SK-N-SH treated with all-trans-retinoic acid at 6 μM for 48 hours (cell line): ENCODE data around the gene LMAN2.

Experiments
- ATAC-seq: fragments of 200-7000 bp; cut with Tn5 transposase; 3 replicates; pipeline ENCODE4 v1.9.1; 2020; ENCODE audit warnings: mild to moderate bottlenecking, moderate library complexity
- ARNTL ChIP-seq: fragments of 450-650 bp; formaldehyde crosslinking; IDR thresholded peaks from 2 replicates; pipeline ENCODE4 v1.5.0; 2020; ENCODE audit warnings: low read depth, mild to moderate bottlenecking, moderate library complexity, borderline replicate concordance
- BACH2 ChIP-seq: fragments of 250-450 bp; sonication (Bioruptor Pico); IDR thresholded peaks from 2 replicates; pipeline ENCODE4 v1.9.0; 2021; ENCODE audit warnings: mild to moderate bottlenecking, borderline replicate concordance
- CSDC2 ChIP-seq: fragments of 250-450 bp; sonication (Bioruptor Pico); IDR thresholded peaks from 2 replicates; pipeline ENCODE4 v1.5.0; 2020; ENCODE audit warnings: mild to moderate bottlenecking, moderate library complexity
- CSRNP3 ChIP-seq: fragments of 250-450 bp; sonication (Bioruptor Pico); IDR thresholded peaks from 2 replicates; pipeline ENCODE4 v1.5.1; 2021; ENCODE audit warnings: mild to moderate bottlenecking, moderate library complexity
- ESRRG ChIP-seq: fragments of 250-450 bp; sonication (Bioruptor Pico); IDR thresholded peaks from 2 replicates; pipeline ENCODE4 v1.6.1; 2021; ENCODE audit warnings: mild to moderate bottlenecking
- GLIS3 ChIP-seq: fragments of 250-450 bp; sonication (Bioruptor Pico); IDR thresholded peaks from 2 replicates; pipeline ENCODE4 v1.5.0; 2020; ENCODE audit warnings: mild to moderate bottlenecking, moderate library complexity
- ISL1 ChIP-seq: fragments of 250-450 bp; sonication (Bioruptor Pico); IDR thresholded peaks from 2 replicates; pipeline ENCODE4 v2.1.2; 2022; ENCODE audit warnings: mild to moderate bottlenecking, moderate library complexity
- OSR1 ChIP-seq: fragments of 250-450 bp; sonication (Bioruptor Pico); IDR thresholded peaks from 2 replicates; pipeline ENCODE4 v1.8.0; 2022; ENCODE audit warnings: moderate library complexity, mild to moderate bottlenecking, inconsistent platforms
- PATZ1 ChIP-seq: fragments of 250-450 bp; sonication (Bioruptor Pico); IDR thresholded peaks from 2 replicates; pipeline ENCODE4 v1.8.0; 2020; ENCODE audit warnings: mild to moderate bottlenecking, moderate library complexity, borderline replicate concordance
- POU6F1 ChIP-seq: fragments of 250-450 bp; sonication (Bioruptor Pico); IDR thresholded peaks from 2 replicates; pipeline ENCODE4 v1.8.0; 2021; ENCODE audit warnings: low read depth, mild to moderate bottlenecking, moderate library complexity, borderline replicate concordance
- PPARA ChIP-seq: fragments of 250-450 bp; sonication (Bioruptor Pico); IDR thresholded peaks from 2 replicates; pipeline ENCODE4 v1.5.0; 2020; ENCODE audit warnings: mild to moderate bottlenecking, borderline replicate concordance
- RARB ChIP-seq: fragments of 250-450 bp; sonication (Bioruptor Pico); IDR thresholded peaks from 2 replicates; pipeline ENCODE4 v1.8.0; 2021; ENCODE audit warnings: mild to moderate bottlenecking, moderate library complexity
- TCF4 ChIP-seq: fragments of 250-450 bp; sonication (Bioruptor Pico); IDR thresholded peaks from 2 replicates; pipeline ENCODE4 v1.8.0; 2021; ENCODE audit warnings: mild to moderate bottlenecking, moderate library complexity, borderline replicate concordance
- TOX ChIP-seq: fragments of 250-450 bp; sonication (Bioruptor Pico); IDR thresholded peaks from 2 replicates; pipeline ENCODE4 v1.8.0; 2021; ENCODE audit warnings: mild to moderate bottlenecking, moderate library complexity, borderline replicate concordance
- TSHZ2 ChIP-seq: fragments of 250-450 bp; sonication (Bioruptor Pico); IDR thresholded peaks from 2 replicates; pipeline ENCODE4 v1.5.0; 2020; ENCODE audit warnings: mild to moderate bottlenecking, moderate library complexity
- ZC3H10 ChIP-seq: fragments of 250-450 bp; sonication (Bioruptor Pico); IDR thresholded peaks from 2 replicates; pipeline ENCODE4 v1.5.1; 2021; ENCODE audit warnings: mild to moderate bottlenecking, moderate library complexity
- ZFP3 ChIP-seq: fragments of 250-450 bp; sonication (Bioruptor Pico); IDR thresholded peaks from 2 replicates; pipeline ENCODE4 v1.5.0; 2020; ENCODE audit warnings: mild to moderate bottlenecking, moderate library complexity
- ZFP30 ChIP-seq: fragments of 450-650 bp; formaldehyde crosslinking; IDR thresholded peaks from 2 replicates; pipeline ENCODE4 v1.5.0; 2022; ENCODE audit warnings: mild to moderate bottlenecking, moderate library complexity
- ZNF565 ChIP-seq: fragments of 450-650 bp; formaldehyde crosslinking; conservative IDR thresholded peaks from 2 replicates; pipeline ENCODE4 v1.5.0; 2020; ENCODE audit warnings: low read depth, mild to moderate bottlenecking, moderate library complexity
- ZNF70 ChIP-seq: fragments of 450-650 bp; formaldehyde crosslinking; IDR thresholded peaks from 2 replicates; pipeline ENCODE4 v1.5.0; 2020; ENCODE audit warnings: mild to moderate bottlenecking, moderate library complexity
- ZNF8 ChIP-seq: fragments of 450-650 bp; formaldehyde crosslinking; IDR thresholded peaks from 2 replicates; pipeline ENCODE4 v1.5.0; 2020; ENCODE audit warnings: mild to moderate bottlenecking, moderate library complexity

The LMAN2 gene

GRCh38 chr5:177353093-177353492, 1.6 kb upstream of the LMAN2 start:
- ATAC-seq, result no peak
- TF ChIP-seq CSDC2 (CRISPR knock-in tag), result no peak
- TF ChIP-seq POU6F1, result no peak
- TF ChIP-seq ARNTL (CRISPR knock-in tag), result no peak
- TF ChIP-seq TCF4 (CRISPR knock-in tag), result no peak
- no peak for TF ChIP-seq ZNF8
- TF ChIP-seq OSR1, result no peak
- TF ChIP-seq GLIS3 (CRISPR knock-in tag), result no peak
- no peak for TF ChIP-seq CSRNP3 (CRISPR knock-in tag)
- no peak for TF ChIP-seq ISL1 (CRISPR knock-in tag)
- no peak for TF ChIP-seq BACH2 (CRISPR knock-in tag)
- no peak for TF ChIP-seq PPARA (CRISPR knock-in tag)
- no peak for TF ChIP-seq TOX (CRISPR knock-in tag)
- no peak for TF ChIP-seq ZFP30 (CRISPR knock-in tag)
- no peak for TF ChIP-seq ZNF70
- TF ChIP-seq TSHZ2 (CRISPR knock-in tag), result no peak
- TF ChIP-seq ZC3H10, result no peak
- no peak for TF ChIP-seq ESRRG (CRISPR knock-in tag)

GRCh38 chr5:177350776-177351391, 584 bp downstream of the LMAN2 start:
- ATAC-seq, result no peak; the same call in 2 of the 3 replicates
- TF ChIP-seq TCF4 (CRISPR knock-in tag) (no peak), CSDC2 (CRISPR knock-in tag) (no peak), ARNTL (CRISPR knock-in tag) (no peak), ISL1 (CRISPR knock-in tag) (no peak), ZNF8 (no peak), POU6F1 (no peak), GLIS3 (CRISPR knock-in tag) (no peak), ZFP3 (CRISPR knock-in tag) (no peak), TSHZ2 (CRISPR knock-in tag) (no peak), ZNF565 (CRISPR knock-in tag) (no peak), ZFP30 (CRISPR knock-in tag) (no peak), OSR1 (no peak), RARB (CRISPR knock-in tag) (no peak), PATZ1 (CRISPR knock-in tag) (no peak), PPARA (CRISPR knock-in tag) (no peak)
- TF ChIP-seq, all 23 proteins: peak for 0
